ENCODE measurements around the gene TNFRSF8.
"Not testable (repeated sequence)": the region's sequence is repeated elsewhere in the genome, so short reads cannot be mapped to it uniquely, and the experiment has no call there.

Gene TNFRSF8

GRCh38 chr1:12088607-12089006 lies 25.5 kb downstream of the TNFRSF8 start:
- no peak for FAIRE-seq

- FAIRE-seq, result no peak
Observed at GRCh38 chr1:12090326-12090725, 27.2 kb downstream of the TNFRSF8 start.

GRCh38 chr1:12091191-12091590 lies 28.1 kb downstream of the TNFRSF8 start:
- FAIRE-seq, result no peak

GRCh38 chr1:12094180-12094579 lies 31.1 kb downstream of the TNFRSF8 start:
- no peak for FAIRE-seq

- FAIRE-seq, result no peak
Observed at GRCh38 chr1:12095452-12096263, 32.6 kb downstream of the TNFRSF8 start.

GRCh38 chr1:12096615-12097014 lies 33.5 kb downstream of the TNFRSF8 start:
- FAIRE-seq, result no peak

GRCh38 chr1:12097321-12097720 lies 34.2 kb downstream of the TNFRSF8 start:
- FAIRE-seq, result no peak

GRCh38 chr1:12098786-12099185 lies 35.7 kb downstream of the TNFRSF8 start:
- no peak for FAIRE-seq

- FAIRE-seq, result no peak
Observed at GRCh38 chr1:12099610-12100009, 36.5 kb downstream of the TNFRSF8 start.

- FAIRE-seq, result peak; percentile 48
Observed at GRCh38 chr1:12100071-12100470, 37.0 kb downstream of the TNFRSF8 start.

GRCh38 chr1:12101120-12101519 lies 38.0 kb downstream of the TNFRSF8 start:
- not testable (repeated sequence) for FAIRE-seq

GRCh38 chr1:12102066-12102465 lies 39.0 kb downstream of the TNFRSF8 start:
- no peak for FAIRE-seq

GRCh38 chr1:12104417-12104816 lies 41.3 kb downstream of the TNFRSF8 start:
- no peak for FAIRE-seq

GRCh38 chr1:12106153-12106552 lies 43.0 kb downstream of the TNFRSF8 start:
- no peak for FAIRE-seq

GRCh38 chr1:12106861-12107260 lies 43.8 kb downstream of the TNFRSF8 start:
- not testable (repeated sequence) for FAIRE-seq

- FAIRE-seq, result no peak
Observed at GRCh38 chr1:12107718-12108117, 44.6 kb downstream of the TNFRSF8 start.

GRCh38 chr1:12109901-12110300 lies 46.8 kb downstream of the TNFRSF8 start:
- FAIRE-seq, result no peak

GRCh38 chr1:12111741-12112140 lies 48.6 kb downstream of the TNFRSF8 start:
- FAIRE-seq, result no peak

GRCh38 chr1:12112711-12113161 lies 49.6 kb downstream of the TNFRSF8 start:
- no peak for FAIRE-seq

GRCh38 chr1:12113433-12114339 lies 50.6 kb downstream of the TNFRSF8 start:
- no peak for FAIRE-seq

- FAIRE-seq, result no peak
Observed at GRCh38 chr1:12114340-12114683, 51.2 kb downstream of the TNFRSF8 start.

- FAIRE-seq, result no peak
Observed at GRCh38 chr1:12114916-12115315, 51.8 kb downstream of the TNFRSF8 start.

GRCh38 chr1:12121212-12122003 lies 58.3 kb downstream of the TNFRSF8 start:
- no peak for FAIRE-seq

Data from A204.1 (cell line).